Measurements from ENCODE around the gene PSTPIP1. TPM values are rescaled to one million over a fixed set of nuclear protein-coding genes. Genes with fewer than 3 reads are reported as not detected.

Gene PSTPIP1
- total and polyA plus RNA-seq, 9 of the 15 experiments (the other 6 are each of a cell fraction or from before 2014, with no cell fraction given), result not detected

GRCh38 chr15:76978522-76979330, 16.2 kb upstream of the PSTPIP1 start:
- H3K9me3 ChIP-seq (replicated peaks; ENCODE audit: control insufficient read depth, insufficient read depth, low read depth, low read length), result no peaks in the 10 kb centered on the region
- intact Hi-C loops (cut with micrococcal nuclease), result no loop called here
- WGBS (ENCODE audit: insufficient coverage, low coverage, missing lambda C conversion rate), result 3% methylated on average over 17 of the region's 18 CpGs

More at GRCh38 chr15:76978522-76979330, 16.2 kb upstream of the PSTPIP1 start:
- DNase-seq (ENCODE audit: extremely low read depth in 1 of 4, low spot score in 3 of 4) (no peak), ATAC-seq (no peak), FAIRE-seq (no peak)
- no peak overlapping the region for H2AFZ ChIP-seq (ENCODE audit: low read depth, low read length)
- H3K4me3 ChIP-seq, result no peak overlapping the region
- H3K27me3 ChIP-seq (ENCODE audit: control insufficient read depth in 2 of 2, insufficient read depth in 2 of 2, low read length in 2 of 2), result peaks cover 18 to 46% of the 10 kb centered on the region in 2 experiments
- CTCF ChIA-PET (ENCODE audit: low intra/inter-chr PET ratio), result no interaction called here
- H3K9ac ChIP-seq (ENCODE audit: insufficient read depth in 1 of 2, low read depth in 2 of 2, low read length in 2 of 2), result no peak overlapping the region; a peak in 1 of 4 replicates
- peaks cover 0 to 8% of the 10 kb centered on the region in 2 experiments; a peak in 1 of 5 replicates for H3K4me1 ChIP-seq (replicated peaks in 1 of 2; ENCODE audit: control insufficient read depth in 2 of 2, insufficient read depth in 2 of 2, low read length in 2 of 2)
- no peak for TF ChIP-seq YBX1 (IDR thresholded peaks at IDR 0.05)
- TF ChIP-seq ZNF583 (CRISPR knock-in tag; IDR thresholded peaks at IDR 0.05), result peak; percentile 91; the same call in 1 of the 2 replicates
- no peak for TF ChIP-seq STAT6 (CRISPR knock-in tag; IDR thresholded peaks at IDR 0.05)
- no peak for TF ChIP-seq ZNF511 (CRISPR knock-in tag; IDR thresholded peaks at IDR 0.05)
- no peak for TF ChIP-seq ZNF12 (CRISPR knock-in tag; IDR thresholded peaks at IDR 0.05)
- no peaks in the 10 kb centered on the region for H3K36me3 ChIP-seq (ENCODE audit: control insufficient read depth, insufficient read depth, low read length)
- no peaks in the 10 kb centered on the region for H3K79me2 ChIP-seq (ENCODE audit: control insufficient read depth, insufficient read depth, low read length)
- no peaks in the 10 kb centered on the region for H4K20me1 ChIP-seq (replicated peaks; ENCODE audit: control insufficient read depth, insufficient read depth, low read length)
- in situ Hi-C loops (cut with MboI), result no loop called here
- BruUV-seq (replicated peaks), result no TSS peak
- H3K9me1 ChIP-seq (ENCODE audit: control insufficient read depth, insufficient read depth, low read length), result no peaks in the 10 kb centered on the region
- POLR2A ChIA-PET, result interaction anchor here (0.6 to 1.1 kb wide), 2 partner anchors 13 to 50 kb away, joined by 3 read pairs; no protein-coding TSS in a partner anchor
- no peak overlapping the region for H3K27ac ChIP-seq (ENCODE audit: extremely low read depth, low read depth, low read length)
- H3K4me2 ChIP-seq (ENCODE audit: insufficient read depth, low read length), result no peak overlapping the region

Data from K562 (cell line).